GM18861 (cell line): ENCODE data around the gene LCMT1.
"Not testable (repeated sequence)": the region's sequence is repeated elsewhere in the genome, so short reads cannot be mapped to it uniquely, and the experiment has no call there.

Experiments used
- ATAC-seq: cut with Tn5 transposase; IDR thresholded peaks from one replicate; pipeline ENCODE4 v1.9.1; 2021; ENCODE audit not compliant: unreplicated experiment

The LCMT1 gene

DNA sequence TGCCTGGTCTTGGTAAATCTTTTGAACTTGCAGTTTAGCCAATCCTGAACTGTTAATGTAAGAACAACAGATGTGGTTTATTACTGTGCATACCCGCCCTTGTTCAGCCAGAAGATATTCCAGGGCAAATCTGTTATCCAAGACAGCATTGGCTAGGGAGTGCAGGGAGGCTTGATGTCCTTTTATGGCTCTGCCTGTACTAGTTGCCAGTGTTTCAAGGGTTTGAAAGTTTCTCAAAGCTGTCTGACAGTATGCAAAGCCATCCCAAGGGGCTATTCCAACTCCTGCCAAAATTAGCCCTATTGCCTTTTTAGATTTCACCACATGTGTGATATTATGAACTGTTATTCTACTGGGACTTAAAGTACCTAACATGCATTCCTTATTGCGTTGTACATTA, 30.1 kb downstream of the LCMT1 start:
- no peak for ATAC-seq

DNA sequence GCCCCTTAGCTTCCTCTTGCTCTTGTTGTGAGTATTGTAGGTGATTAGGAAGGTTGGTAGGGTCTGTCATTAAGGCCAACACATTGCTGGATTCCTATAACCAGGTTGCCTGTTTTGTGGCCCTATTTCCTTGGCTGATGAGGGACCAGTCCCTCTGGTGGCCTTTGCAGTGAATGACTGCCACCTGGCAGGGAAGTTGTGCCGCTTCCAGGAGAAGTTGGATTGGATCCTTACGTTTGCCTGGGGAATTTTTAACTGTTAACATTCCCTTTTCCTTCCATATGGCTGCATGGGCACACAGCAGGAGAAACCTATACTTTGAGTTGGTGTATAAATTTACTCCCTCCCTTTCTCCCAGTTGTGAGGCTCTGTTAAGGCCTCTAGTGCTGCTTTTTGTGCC, 32.4 kb downstream of the LCMT1 start:
- no peak for ATAC-seq

DNA sequence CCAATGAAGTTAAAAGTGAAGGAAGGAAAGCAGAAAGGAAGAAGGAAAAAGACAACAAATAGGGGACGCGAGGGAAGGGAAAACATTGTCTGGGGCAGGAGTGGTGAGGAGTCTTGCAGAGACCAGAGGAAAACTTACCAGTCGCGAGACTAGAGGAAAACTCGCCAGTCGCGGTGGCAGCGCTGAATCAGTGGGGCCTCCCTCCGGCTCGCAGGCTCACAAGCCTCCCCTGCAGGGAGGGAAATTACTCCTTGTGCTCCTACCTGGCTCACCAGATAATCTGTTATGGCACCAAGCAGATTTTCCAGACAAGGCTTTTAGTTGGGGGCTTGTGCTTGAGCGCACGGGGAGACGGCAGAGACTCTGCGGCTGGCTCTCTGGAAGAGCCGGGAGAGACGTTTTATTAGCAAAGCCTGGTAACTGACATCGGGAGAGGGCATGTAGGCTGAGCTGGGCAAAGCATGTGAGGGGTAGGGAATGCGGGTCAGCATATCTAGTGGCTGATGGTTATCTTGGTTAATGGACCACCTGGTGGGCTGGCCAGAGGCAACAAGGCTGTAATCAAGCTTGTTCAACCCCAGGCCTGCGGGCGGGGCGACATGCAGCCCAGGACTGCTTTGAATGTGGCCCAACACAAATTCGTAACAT, 37.1 kb downstream of the LCMT1 start:
- ATAC-seq: no peak

DNA sequence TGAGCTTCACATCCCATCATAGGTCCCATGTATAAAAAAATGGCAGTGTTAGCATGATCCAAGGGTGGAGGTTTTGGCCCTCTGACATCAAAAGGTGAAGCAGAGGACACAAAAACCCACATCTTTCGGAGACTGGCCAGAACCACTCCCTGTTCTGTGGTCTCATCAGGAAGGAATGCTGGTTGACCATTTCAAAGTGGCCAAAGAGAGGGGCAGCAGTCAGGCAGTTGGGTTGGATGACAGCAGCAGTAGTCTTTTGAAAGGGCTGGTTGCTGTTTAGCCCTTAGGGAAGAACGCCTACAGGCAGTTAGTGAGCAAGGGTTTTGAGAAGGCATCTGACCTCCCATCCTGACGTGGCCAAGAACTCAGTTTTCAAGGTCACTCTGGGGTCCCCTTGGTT, 40.5 kb downstream of the LCMT1 start:
- no peak for ATAC-seq

DNA sequence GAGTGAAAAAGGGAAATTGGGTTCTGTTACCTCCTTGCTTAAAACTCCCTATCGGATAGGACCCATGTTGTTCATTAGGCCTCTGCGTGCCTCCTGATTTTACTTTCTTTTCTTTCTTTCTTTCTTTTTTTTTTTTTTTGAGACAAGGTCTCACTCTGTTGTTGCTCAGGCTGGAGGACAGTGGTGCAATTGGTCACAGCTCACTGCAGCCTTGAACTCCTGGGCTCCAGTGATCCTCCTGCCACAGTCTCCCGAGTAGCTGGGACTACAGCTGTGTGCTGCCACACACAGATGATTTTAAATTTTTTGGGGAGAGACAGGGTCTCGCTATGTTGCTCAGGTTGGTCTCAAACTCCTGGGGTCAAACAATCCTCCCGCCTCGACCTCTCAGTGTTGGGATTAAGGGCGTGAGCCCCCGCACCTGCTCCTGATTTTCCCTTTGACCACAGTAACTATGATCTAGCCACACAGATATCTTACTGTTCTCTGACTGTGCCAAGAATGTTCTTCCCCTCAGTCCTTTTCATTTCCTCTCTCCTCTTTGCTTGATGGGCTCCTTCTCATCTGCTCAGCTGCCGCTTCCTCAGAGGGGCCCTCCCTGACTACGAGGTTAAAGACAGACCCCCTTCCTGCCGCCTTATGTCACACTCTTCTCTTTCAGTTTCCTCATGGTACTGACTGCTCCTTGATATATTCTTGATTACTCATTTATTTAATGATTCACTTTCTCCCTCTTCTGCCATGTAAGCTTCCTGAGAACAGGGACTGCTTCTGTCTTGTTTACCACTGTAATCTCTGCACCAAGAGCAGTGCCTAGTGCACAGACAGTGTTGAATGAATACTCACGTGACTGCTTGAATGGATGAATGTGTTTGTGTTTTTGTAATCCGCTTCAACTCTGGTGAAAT, 44.3 kb downstream of the LCMT1 start:
- ATAC-seq: no peak

DNA sequence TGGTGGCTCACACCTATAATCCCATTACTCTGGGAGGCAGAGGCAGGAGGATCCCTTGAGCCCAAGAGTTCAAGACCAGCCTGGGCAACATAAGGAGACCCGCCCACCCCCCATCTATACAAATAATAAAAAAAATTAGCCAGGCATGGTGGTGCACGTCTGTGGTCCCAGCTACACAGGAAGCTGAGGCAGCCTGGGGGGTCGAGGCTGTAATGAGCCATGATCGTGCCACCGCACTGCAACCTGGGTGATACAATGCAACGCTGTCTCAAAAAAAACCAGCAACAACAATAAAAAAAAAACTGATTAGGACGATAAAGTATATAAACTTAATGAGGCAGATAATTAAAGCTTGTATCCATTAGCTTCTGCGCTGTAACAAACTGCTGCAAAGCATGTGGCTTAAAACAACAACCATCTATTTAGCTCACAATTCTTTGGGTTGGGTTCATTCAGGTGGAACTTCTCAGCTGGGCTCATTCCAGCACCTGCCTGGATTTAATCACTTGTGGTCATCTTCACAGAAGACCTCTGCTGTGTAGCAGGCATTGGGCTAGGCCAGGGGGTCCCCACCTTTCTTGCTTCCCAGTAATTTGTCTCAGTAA, 45.8 kb downstream of the LCMT1 start:
- no peak for ATAC-seq

DNA sequence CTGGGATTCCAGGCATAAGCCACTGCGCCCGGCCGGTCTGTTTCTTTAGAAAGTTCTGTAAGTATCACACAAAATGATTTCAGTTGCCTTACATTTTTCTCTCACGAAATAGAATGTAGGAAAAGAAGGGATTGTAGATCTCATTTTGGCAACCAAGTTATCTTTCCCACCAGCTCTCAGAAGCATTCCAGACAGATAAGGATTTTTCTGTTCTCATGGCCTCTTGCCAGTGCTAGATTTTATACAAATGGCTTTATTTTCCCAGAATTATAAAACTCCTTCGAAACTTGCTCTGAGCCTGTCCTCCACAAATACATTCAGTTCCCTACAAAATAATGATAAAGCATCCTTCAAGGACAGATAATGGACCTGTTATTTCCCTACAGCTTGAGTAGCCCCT, 46.9 kb downstream of the LCMT1 start:
- no peak for ATAC-seq

DNA sequence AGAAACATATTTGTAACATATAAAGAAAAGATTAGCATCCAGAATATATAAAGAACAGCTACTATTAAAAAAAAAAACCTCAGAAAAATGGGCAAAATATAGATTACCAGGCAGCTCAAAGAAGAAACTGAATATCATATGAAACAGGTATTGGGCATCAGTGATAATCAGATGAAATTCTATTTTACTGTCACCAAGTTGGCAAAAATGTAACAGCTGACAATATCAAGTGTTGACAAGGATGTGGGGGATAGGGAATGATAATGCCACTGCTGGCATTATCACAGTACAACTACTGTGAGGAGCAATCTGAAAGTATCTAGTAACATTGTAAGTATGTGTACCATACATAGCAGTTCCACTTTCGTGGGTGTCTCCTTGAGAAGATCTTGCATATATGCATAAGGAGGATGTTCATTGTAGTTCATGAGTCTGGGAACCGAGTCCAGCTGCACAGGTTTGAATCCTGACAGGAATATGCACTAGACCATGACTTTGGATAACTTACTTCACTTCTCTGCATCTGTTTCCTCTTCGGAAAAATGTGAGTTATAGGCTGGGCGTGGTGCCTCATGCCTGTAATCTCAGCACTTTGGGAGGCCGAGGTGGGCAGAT, 50.3 kb downstream of the LCMT1 start:
- no peak for ATAC-seq

DNA sequence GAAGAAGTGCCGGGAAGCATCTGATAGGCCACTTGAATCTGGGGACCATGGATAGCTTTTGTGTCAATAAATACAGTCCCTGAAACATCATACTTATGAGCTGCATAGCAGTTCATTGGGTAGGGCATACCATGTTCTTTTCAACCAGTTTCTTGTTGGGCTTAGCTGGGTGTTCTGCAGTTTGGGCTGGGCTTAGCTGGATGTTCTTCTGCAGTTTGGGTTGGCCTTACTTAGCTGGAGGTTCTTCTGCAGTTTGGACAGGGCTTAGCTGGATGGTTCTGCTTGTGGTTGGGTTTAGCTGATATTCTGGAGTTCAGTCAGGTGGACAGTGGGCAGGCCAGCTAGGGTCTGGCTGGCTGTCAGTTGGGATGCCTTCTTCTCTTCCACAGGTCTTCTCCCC, 52.1 kb downstream of the LCMT1 start:
- ATAC-seq: no peak

DNA sequence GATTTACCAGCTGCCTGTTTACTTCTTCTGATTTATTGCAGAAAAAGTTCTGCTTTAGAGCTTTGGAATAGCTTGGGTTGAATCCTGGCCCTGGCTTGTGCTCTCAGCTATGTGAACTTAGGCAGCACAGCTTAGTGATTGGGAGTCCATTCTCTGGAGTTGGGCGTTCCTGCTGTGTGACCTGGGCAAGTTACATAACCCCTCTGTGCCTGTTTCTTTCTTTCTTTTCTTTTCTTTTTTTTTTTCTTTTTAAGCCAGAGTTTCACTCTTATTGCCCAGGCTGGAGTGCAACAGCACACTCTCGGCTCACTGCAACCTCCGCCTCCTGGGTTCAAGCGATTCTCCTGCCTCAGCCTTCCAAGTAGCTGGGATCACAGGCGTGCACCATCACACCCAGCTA, 53.7 kb downstream of the LCMT1 start:
- ATAC-seq: no peak

DNA sequence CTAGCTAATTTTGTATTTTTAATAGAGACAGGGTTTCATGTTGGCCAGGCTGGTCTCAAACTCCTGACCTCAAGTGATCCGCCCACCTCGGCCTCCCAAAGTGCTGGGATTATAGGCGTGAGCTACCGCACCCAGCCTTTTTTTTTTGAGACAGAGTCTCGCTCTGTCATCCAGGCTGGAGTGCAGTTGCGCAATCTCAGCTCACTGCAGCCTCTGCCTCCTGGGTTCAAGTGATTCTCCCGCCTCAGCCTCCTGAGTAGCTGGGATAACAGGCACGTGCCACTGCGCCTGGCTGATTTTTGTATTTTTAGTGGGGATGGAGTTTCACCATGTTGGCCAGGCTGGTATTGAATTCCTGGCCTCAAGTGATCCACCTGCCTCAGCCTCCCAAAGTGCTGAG, 56.4 kb downstream of the LCMT1 start:
- ATAC-seq: not testable (repeated sequence)

DNA sequence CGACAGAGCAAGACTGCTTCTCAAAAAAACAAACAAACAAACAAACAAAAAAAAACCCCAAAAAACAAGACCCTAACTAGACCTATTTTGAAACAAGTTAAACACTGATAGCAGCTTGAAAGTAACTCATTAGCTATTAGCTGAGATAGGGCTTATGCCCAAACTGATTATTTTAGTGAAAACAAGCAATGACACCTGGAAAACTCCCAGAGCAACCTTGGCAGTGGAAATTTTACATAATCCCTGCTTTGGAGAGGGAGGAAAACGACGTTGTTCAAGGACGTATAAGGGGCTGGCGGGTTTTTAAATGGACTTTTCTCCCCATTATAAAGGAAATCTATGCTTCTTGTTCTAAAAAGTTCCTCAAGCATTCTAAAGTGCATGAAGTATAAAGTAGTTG, 59.8 kb downstream of the LCMT1 start:
- ATAC-seq: no peak

DNA sequence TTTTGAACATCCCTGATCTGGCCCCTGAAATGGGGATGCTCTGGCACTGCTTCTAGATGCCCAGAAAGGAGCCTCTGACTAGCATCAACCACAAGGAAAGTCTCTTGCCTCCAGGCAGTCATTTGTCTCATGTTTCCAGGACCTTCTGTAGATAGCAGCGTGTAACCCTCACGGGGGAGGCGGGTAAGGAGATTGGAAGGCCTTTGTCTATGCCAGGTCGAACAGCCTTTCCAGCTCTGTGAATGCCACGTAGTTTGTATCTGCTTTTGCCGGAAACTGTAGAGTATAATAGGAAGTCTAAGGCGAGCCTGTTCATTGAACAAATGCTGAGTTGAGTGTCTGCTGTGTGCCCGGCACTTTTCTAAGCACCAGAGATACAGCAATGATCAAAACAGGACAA, 61.3 kb downstream of the LCMT1 start:
- ATAC-seq: no peak

DNA sequence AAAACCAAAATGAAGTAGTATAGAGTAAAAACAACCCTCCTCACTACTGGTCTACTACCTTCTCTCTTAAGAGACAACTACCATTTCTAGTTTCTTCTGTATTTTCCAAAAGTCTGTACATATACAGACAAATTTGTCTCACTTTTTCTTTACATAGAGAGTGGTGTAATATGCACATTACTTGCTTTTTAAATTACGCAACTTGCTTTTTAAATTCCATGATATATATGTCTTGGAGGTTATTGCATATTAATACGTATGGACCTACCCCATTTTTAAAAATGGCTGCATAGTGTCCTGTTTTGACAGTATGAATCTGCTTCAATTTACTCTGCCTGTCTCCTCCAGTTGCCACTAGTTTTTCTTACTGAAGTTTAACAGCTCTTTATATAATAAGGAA, 62.7 kb downstream of the LCMT1 start:
- no peak for ATAC-seq

DNA sequence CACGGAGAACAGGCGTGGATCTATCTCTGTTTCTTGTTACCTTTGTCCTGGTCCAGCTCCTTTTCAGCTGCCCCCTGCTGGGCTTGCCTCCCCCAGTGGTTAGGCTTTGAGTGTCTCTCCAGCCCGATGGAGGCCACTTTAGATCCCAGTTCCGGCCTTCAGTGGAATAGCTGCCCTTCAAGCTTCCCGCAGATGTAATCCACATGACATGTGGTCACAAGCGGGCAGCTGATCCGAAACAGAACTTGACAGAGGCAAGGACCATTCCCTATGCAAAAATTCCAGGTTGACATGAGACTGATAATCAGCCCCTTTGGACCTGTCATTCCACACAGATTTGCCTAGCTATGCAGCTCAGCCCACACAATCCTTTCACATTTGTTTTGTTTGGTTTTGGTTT, 64.6 kb downstream of the LCMT1 start:
- ATAC-seq: no peak

DNA sequence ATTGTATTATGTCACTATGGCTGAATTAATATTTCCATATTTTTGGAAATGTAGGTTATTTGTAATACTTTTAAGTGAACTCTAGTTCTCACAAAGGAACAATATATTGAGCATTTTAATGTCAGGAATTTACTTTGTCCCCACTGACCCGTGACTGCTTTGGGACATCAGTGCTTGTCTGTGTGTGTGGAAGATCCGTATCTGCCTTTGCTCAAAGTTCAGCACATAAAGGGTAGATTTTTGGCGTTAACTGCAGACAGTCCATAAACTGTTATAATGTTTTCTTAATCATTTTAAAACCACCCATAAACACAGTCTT, 65.9 kb downstream of the LCMT1 start:
- ATAC-seq: no peak

DNA sequence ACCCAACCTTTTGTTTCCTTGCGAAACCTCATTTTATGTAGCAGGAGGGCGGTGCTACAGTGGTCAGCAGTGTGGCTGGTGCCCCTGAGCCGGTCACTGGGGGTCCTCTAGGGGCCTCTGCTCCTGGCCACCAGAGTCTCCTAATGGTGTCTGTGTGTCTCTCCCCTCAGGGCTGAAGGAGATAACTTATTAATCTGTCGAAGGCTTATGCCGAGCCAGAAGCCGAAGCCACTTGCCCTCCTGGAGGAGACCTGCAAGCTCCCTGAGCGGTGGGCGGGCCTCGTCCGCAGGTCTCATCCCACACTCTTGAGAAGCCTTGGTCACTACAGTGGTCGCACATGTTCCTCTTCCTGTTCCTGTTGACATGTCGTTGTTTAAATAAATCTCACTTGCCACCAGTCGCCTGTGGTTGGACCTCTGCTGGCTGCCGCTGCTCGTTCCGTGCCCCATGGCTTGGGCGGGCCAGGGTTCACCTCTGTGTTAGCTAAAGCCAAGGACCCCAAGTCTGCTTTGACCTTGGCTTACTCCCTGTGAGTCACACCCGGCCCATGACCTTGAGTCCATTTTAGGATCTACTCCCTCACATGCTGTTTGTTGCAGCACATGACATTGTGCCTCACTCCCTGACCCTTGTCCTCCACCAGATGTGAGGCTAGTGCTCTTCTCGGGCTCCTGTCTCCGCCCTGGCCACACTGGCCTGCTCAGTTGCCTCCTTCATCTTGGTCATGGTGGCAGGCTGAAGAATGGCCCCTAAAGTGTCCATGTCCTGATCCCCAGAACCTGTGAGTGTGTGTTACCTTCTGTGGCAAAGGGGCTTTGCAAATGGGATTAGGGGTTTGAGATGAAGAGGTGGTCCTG, 66.5 kb downstream of the LCMT1 start:
- ATAC-seq: no peak

DNA sequence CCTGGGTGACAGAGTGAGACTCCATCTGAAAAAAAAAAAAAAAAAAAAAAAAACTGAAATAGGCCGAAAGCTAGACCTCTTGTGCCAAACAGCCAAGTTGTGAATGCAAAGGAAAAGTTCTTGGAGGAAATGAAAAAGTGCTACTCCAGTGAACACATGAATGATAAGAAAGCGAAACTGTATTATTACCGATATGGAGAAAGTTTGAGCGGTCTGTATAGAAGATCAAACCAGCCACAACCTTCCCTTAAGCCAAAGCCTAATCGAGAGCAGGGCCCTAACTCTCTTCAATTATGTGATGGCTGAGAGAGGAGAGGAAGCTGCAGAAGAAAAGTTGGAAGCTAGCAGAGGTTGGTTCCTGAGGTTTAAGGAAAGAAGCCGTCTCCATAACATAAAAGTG, 69.7 kb downstream of the LCMT1 start:
- ATAC-seq: not testable (repeated sequence)

DNA sequence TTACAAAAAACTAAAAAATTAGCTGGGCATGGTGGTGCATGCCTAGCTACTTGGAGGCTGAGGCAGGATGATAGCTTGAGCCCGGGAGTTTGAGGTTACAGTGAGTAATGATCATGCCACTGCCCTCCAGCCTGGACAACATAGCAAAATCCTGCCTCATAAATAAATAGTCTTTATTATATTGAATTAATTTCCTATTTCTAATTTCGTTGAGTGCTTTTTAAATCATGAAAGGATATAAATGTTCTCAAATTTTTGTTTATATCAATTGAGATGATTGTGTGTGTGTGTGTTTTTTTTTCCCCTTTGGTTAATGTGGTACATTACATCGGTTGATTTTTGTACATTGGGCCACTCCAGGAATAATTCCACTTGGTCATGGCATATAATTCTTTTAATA, 73.2 kb downstream of the LCMT1 start:
- no peak for ATAC-seq

DNA sequence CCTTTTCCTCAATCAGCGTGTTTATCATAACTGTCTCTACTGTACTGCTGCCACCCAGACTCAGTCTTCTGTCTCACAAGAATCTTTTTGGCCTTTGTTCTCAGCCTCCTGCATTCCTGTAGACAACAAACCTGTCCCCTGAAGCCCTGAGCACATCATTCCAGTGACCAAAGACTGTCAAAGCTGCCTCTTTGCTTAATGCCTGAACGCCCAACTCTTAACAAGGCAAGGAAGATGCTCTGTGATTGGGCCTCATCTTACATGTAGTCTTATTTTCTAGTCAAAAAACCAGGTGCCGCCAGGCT, 75.9 kb downstream of the LCMT1 start:
- no peak for ATAC-seq

DNA sequence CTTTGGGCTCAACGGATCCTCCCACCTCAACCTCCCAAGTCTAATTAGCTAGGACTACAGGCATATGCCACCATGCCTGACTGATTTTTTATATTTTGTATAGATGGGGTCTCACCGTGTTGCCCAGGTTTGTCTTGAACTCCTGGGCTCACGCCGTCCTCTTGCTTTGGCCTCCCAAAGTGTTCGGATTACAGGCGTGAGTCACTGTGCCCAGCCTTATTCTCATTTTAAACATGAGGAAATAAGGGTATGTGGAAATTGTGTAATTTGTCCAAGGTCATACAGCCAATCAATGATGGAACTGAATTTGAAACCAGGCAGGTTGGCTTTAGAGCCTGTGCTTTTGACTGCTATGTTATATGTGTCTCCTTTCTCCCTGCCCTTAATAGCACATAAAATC, 77.8 kb downstream of the LCMT1 start:
- no peak for ATAC-seq
